Nephron progenitor cell (in vitro differentiated cells): ENCODE measurements around the gene FANCL.
"Not testable (repeated sequence)": the region's sequence is repeated elsewhere in the genome, so short reads cannot be mapped to it uniquely, and the experiment has no call there.

Experiments used
- DNase-seq: peaks from one replicate; pipeline ENCODE4 v3.0.0; 2021
- H3K27ac Mint-ChIP-seq: 2 replicates; pipeline ENCODE4 v1.8.0; 2021; ENCODE audit warnings: mild to moderate bottlenecking, moderate library complexity, mixed read lengths
- H3K27me3 Mint-ChIP-seq: 2 replicates; pipeline ENCODE4 v1.8.0; 2021; ENCODE audit warnings: mild to moderate bottlenecking, low read depth, mixed read lengths; ENCODE audit not compliant: poor library complexity
- H3K36me3 Mint-ChIP-seq: 2 replicates; pipeline ENCODE4 v1.8.0; 2021; ENCODE audit warnings: low read depth, mixed read lengths
- H3K4me1 Mint-ChIP-seq: 2 replicates; pipeline ENCODE4 v1.8.0; 2021; ENCODE audit warnings: mixed read lengths
- H3K4me3 Mint-ChIP-seq: 2 replicates; pipeline ENCODE4 v1.8.0; 2021; ENCODE audit warnings: mild to moderate bottlenecking, moderate library complexity, mixed read lengths
- H3K9me3 Mint-ChIP-seq: 2 replicates; pipeline ENCODE4 v1.8.0; 2021; ENCODE audit warnings: mild to moderate bottlenecking, moderate library complexity, mixed read lengths
- CTCF ChIP-seq: fragments of 200-600 bp; sonication (generic); IDR thresholded peaks from 2 replicates; pipeline ENCODE4 v1.5.0; 2021; ENCODE audit warnings: antibody characterized with exemption

The FANCL gene

GRCh38 chr2:58122040-58122439 lies 119.1 kb downstream of the FANCL start:
- no peak overlapping the region for H3K27ac Mint-ChIP-seq
- no peak for TF ChIP-seq CTCF
- DNase-seq = no peak
- H3K4me1 Mint-ChIP-seq = no peaks in the 10 kb centered on the region
- no peaks in the 10 kb centered on the region for H3K27me3 Mint-ChIP-seq
- no peak overlapping the region for H3K4me3 Mint-ChIP-seq
- H3K36me3 Mint-ChIP-seq = peaks cover 34% of the 10 kb centered on the region
- peaks cover 20% of the 10 kb centered on the region for H3K9me3 Mint-ChIP-seq

GRCh38 chr2:58120626-58121229 lies 120.4 kb downstream of the FANCL start:
- Mint-ChIP-seq H3K9me3 (peaks cover 20% of the 10 kb centered on the region), H3K27me3 (no peaks in the 10 kb centered on the region), H3K4me1 (no peaks in the 10 kb centered on the region), H3K36me3 (peaks cover 41% of the 10 kb centered on the region), H3K27ac (no peak overlapping the region), H3K4me3 (no peak overlapping the region)
- no peak for DNase-seq
- no peak for TF ChIP-seq CTCF

GRCh38 chr2:58113563-58113962 lies 127.6 kb downstream of the FANCL start:
- H3K4me3 Mint-ChIP-seq, H3K4me1 Mint-ChIP-seq, DNase-seq, H3K27me3 Mint-ChIP-seq: not testable (repeated sequence)
- Mint-ChIP-seq H3K9me3 (peaks cover 10% of the 10 kb centered on the region), H3K27ac (peak overlapping the region; percentile 8), H3K36me3 (peaks cover 39% of the 10 kb centered on the region)

- no peaks in the 10 kb centered on the region for H3K27me3 Mint-ChIP-seq
- TF ChIP-seq CTCF = no peak
These were observed 130.4 kb downstream of the FANCL start for GRCh38 chr2:58110765-58111164.

GRCh38 chr2:58109481-58109880 lies 131.6 kb downstream of the FANCL start:
- Mint-ChIP-seq H3K27ac (no peak overlapping the region), H3K36me3 (peaks cover 11% of the 10 kb centered on the region), H3K4me1 (peaks cover 9% of the 10 kb centered on the region), H3K9me3 (no peaks in the 10 kb centered on the region), H3K4me3 (no peak overlapping the region), H3K27me3 (no peaks in the 10 kb centered on the region)
- DNase-seq = no peak
- no peak for TF ChIP-seq CTCF

More at GRCh38 chr2:58110765-58111164, 130.4 kb downstream of the FANCL start:
- no peaks in the 10 kb centered on the region for H3K9me3 Mint-ChIP-seq
- H3K4me3 Mint-ChIP-seq = no peak overlapping the region
- H3K4me1 Mint-ChIP-seq = peaks cover 9% of the 10 kb centered on the region
- DNase-seq = no peak
- no peak overlapping the region for H3K27ac Mint-ChIP-seq
- peaks cover 17% of the 10 kb centered on the region for H3K36me3 Mint-ChIP-seq
